OCI-LY7 (cell line): ENCODE results near the gene EPHA8.

Source experiments
- CTCF ChIP-seq: fragments of 200-600 bp; sonication (generic); conservative IDR thresholded peaks from 2 replicates; pipeline ENCODE4 v1.5.1; 2014; ENCODE audit warnings: mild to moderate bottlenecking, antibody characterized with exemption, low read length, moderate library complexity, mixed read lengths
- EZH2phosphoT487 ChIP-seq: fragments of 200-600 bp; sonication (generic); IDR thresholded peaks from 2 replicates; pipeline ENCODE4 v1.6.1; 2018; ENCODE audit warnings: low read depth, borderline replicate concordance, mild to moderate bottlenecking, mixed run types, antibody characterized with exemption, low read length, moderate library complexity, mixed read lengths

- no peak for TF ChIP-seq EZH2phosphoT487
- no peak for TF ChIP-seq CTCF
Observed at GRCh38 chr1:22544606-22545005, 18.7 kb upstream of the EPHA8 start.
